ENCODE data around the gene NGF. TPM values are rescaled to one million over a fixed set of nuclear protein-coding genes. Genes with fewer than 3 reads are reported as not detected.

Gene NGF
- total and polyA plus RNA-seq, 2 of the 4 experiments (the other 2 are of a cell fraction): 12.5 to 21.7 TPM

- CTCF ChIA-PET: no interaction called here
- no peaks in the 10 kb centered on the region for H3K36me3 ChIP-seq (ENCODE audit: control insufficient read depth, insufficient read depth, low read length)
- H3K23ac ChIP-seq (ENCODE audit: low read depth, low read length): no peak overlapping the region
- H3K14ac ChIP-seq (replicated peaks; ENCODE audit: low read depth, low read length): no peak overlapping the region
- H3K9me3 ChIP-seq (ENCODE audit: control insufficient read depth, insufficient read depth, low read length): 0 out of 2 replicates have a peak, but pooled peaks cover 2% of the 10 kb centered on the region
- H2BK20ac ChIP-seq (ENCODE audit: low read depth, low read length): no peak overlapping the region; the same call in 1 of the 2 replicates
- H3K18ac ChIP-seq (ENCODE audit: low read depth, low read length): peak overlapping the region; percentile 77; the same call in 1 of the 2 replicates
- peaks cover 6% of the 10 kb centered on the region for H3K4me1 ChIP-seq (ENCODE audit: control insufficient read depth, insufficient read depth, low read length)
- peak overlapping the region; percentile 61; the same call in 1 of the 2 replicates for H2BK120ac ChIP-seq (ENCODE audit: low read depth, low read length)
- no peak overlapping the region for H2AFZ ChIP-seq (replicated peaks; ENCODE audit: low read length, poor library complexity)
- no peak overlapping the region for H2AK5ac ChIP-seq (ENCODE audit: low read depth, low read length)
- dilution Hi-C loops (cut with HindIII; ENCODE audit: low sequenced_read_pairs, unreplicated experiment): no loop called here
- no peak overlapping the region for H3K4me2 ChIP-seq (ENCODE audit: low read depth, low read length)
- no peak overlapping the region for H3K9ac ChIP-seq (ENCODE audit: low read depth, low read length)
- H4K5ac ChIP-seq (ENCODE audit: low read depth, low read length): no peak overlapping the region
- in situ Hi-C loops (cut with MboI; ENCODE audit: low sequenced_read_pairs): no loop called here
- H2BK5ac ChIP-seq (ENCODE audit: low read depth, low read length, poor library complexity, severe bottlenecking): peak overlapping the region; percentile 28
- ATAC-seq (ENCODE audit: low read depth): no peak
- no peak overlapping the region for H4K91ac ChIP-seq (ENCODE audit: insufficient read depth, low read depth, low read length)
- H3K4ac ChIP-seq (ENCODE audit: low read depth, low read length): no peak overlapping the region
- H3K27me3 ChIP-seq (ENCODE audit: control insufficient read depth, insufficient read depth, low read length): no peaks in the 10 kb centered on the region
- 100% methylated on average over 1 of the region's 4 CpGs; no CpG with 5 or more reads in 1 of the 2 experiments for WGBS, 2 experiments (ENCODE audit: extremely low coverage in 2 of 2, insufficient read length in 1 of 2)
- DNase-seq: peak; percentile 44
- BruUV-seq (replicated peaks): no TSS peak
- H3K9me1 ChIP-seq (ENCODE audit: insufficient read depth, low read length): peaks cover 2% of the 10 kb centered on the region; the same call in 1 of the 2 replicates
- no peaks in the 10 kb centered on the region for H3K79me1 ChIP-seq (ENCODE audit: low read depth in 1 of 2, low read length in 2 of 2)
- H3K4me3 ChIP-seq (ENCODE audit: insufficient read depth, low read depth, low read length): no peak overlapping the region
- H2BK15ac ChIP-seq (ENCODE audit: low read depth, low read length): 0 out of 3 replicates have a peak overlapping the region, but pooled peaks have one; percentile 28
- intact Hi-C loops (cut with micrococcal nuclease): loop anchor here (5.0 kb wide), 2 partner anchors 45 to 95 kb away; no protein-coding TSS in a partner anchor
- H4K20me1 ChIP-seq (ENCODE audit: insufficient read depth, low read length): no peaks in the 10 kb centered on the region
- POLR2A ChIA-PET (ENCODE audit: unreplicated experiment): no interaction called here
- H4K8ac ChIP-seq (ENCODE audit: low read depth in 2 of 2, low read length in 2 of 2): 0 out of 4 replicates have a peak overlapping the region, but pooled peaks of 1 of the 2 experiments have one; percentile 44
- no peak overlapping the region for H3K56ac ChIP-seq (ENCODE audit: extremely low read depth, insufficient read depth, low read length)
- TF ChIP-seq NFE2L2 (IDR thresholded peaks at IDR 0.05; ENCODE audit: low read depth, low read length): no peak
- TF ChIP-seq, protein P1, sequence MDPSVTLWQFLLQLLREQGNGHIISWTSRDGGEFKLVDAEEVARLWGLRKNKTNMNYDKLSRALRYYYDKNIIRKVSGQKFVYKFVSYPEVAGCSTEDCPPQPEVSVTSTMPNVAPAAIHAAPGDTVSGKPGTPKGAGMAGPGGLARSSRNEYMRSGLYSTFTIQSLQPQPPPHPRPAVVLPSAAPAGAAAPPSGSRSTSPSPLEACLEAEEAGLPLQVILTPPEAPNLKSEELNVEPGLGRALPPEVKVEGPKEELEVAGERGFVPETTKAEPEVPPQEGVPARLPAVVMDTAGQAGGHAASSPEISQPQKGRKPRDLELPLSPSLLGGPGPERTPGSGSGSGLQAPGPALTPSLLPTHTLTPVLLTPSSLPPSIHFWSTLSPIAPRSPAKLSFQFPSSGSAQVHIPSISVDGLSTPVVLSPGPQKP (IDR thresholded peaks at IDR 0.05; ENCODE audit: borderline replicate concordance, low read depth, low read length): no peak
- TF ChIP-seq RAD21 (IDR thresholded peaks at IDR 0.05; ENCODE audit: low read length): no peak
- TF ChIP-seq POLR2A (IDR thresholded peaks at IDR 0.05; ENCODE audit: low read depth, low read length): no peak
- TF ChIP-seq, protein P2, sequence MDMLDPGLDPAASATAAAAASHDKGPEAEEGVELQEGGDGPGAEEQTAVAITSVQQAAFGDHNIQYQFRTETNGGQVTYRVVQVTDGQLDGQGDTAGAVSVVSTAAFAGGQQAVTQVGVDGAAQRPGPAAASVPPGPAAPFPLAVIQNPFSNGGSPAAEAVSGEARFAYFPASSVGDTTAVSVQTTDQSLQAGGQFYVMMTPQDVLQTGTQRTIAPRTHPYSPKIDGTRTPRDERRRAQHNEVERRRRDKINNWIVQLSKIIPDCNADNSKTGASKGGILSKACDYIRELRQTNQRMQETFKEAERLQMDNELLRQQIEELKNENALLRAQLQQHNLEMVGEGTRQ (IDR thresholded peaks at IDR 0.05; ENCODE audit: low read depth, low read length): no peak
- no peak for TF ChIP-seq BHLHE40 (IDR thresholded peaks at IDR 0.05; ENCODE audit: low read depth, low read length)
- no peak for TF ChIP-seq SMC3 (IDR thresholded peaks at IDR 0.05; ENCODE audit: low read depth, low read length)
- no peak for TF ChIP-seq RCOR1 (IDR thresholded peaks at IDR 0.05; ENCODE audit: insufficient replicate concordance, low read length)
- TF ChIP-seq CHD1 (IDR thresholded peaks at IDR 0.05; ENCODE audit: low read depth, low read length): no peak
- TF ChIP-seq MXI1 (IDR thresholded peaks at IDR 0.05; ENCODE audit: borderline replicate concordance, low read depth, low read length): no peak
- no peak for TF ChIP-seq CEBPB (IDR thresholded peaks at IDR 0.05; ENCODE audit: low read depth, low read length)
- TF ChIP-seq FOS (IDR thresholded peaks at IDR 0.05; ENCODE audit: low read depth, low read length): no peak
- no peak for TF ChIP-seq MAZ (IDR thresholded peaks at IDR 0.05; ENCODE audit: borderline replicate concordance, low read depth, low read length)
- H3K27ac ChIP-seq (ENCODE audit: insufficient read depth, low read length): no peak overlapping the region
- no peak overlapping the region for H2AK9ac ChIP-seq (replicated peaks; ENCODE audit: low read depth, low read length, poor library complexity)
Observed at GRCh38 chr1:115237023-115237422, 101.0 kb downstream of the NGF start.

All from IMR-90 (cell line).